K562 (cell line): ENCODE measurements around the gene RETN.

Source experiments
- CREB1 ChIP-seq, 2 experiments: sonication (generic) in 1 of 2; formaldehyde crosslinking in 1 of 2; IDR thresholded peaks; 2 replicates each; pipeline versions ENCODE4 v1.6.1 to v1.8.0; 2012 to 2022; ENCODE audit warnings: inconsistent platforms in 1 of 2, mild to moderate bottlenecking in 1 of 2, missing genetic modification reagents in 1 of 2, moderate library complexity in 1 of 2
- EP300 ChIP-seq: IDR thresholded peaks from 2 replicates; pipeline ENCODE4 v1.6.1; 2012; ENCODE audit warnings: low read length, improper control_type of control experiment
- HDAC6 ChIP-seq: IDR thresholded peaks from 2 replicates; pipeline ENCODE4 v1.6.1; 2012; ENCODE audit warnings: low read depth, mild to moderate bottlenecking, control low read depth, inconsistent platforms, low read length, moderate library complexity
- JUND ChIP-seq, 2 experiments: IDR thresholded peaks; 2 replicates in 1 of 2; 3 replicates in 1 of 2; pipeline ENCODE4 v1.6.1; 2011; ENCODE audit warnings: borderline replicate concordance in 2 of 2, low read depth in 2 of 2, low read length in 2 of 2, improper control_type of control experiment in 1 of 2, missing biosample characterization in 1 of 2, missing genetic modification characterization in 1 of 2, missing genetic modification reagents in 1 of 2
- KLF13 ChIP-seq: fragments of 450-650 bp; IDR thresholded peaks from 2 replicates; pipeline ENCODE4 v1.6.1; 2016; ENCODE audit warnings: missing genetic modification characterization, low read depth, mild to moderate bottlenecking, missing compliant biosample characterization, moderate library complexity, borderline replicate concordance
- POLR2A ChIP-seq: fragments of 450-650 bp; conservative IDR thresholded peaks from 2 replicates; pipeline ENCODE4 v1.6.1; 2016
- POLR2AphosphoS5 ChIP-seq: IDR thresholded peaks from 2 replicates; pipeline ENCODE4 v1.6.1; 2011; ENCODE audit warnings: mild to moderate bottlenecking, low read depth, low read length, moderate library complexity; ENCODE audit not compliant: control insufficient read depth, insufficient read depth
- SIRT6 ChIP-seq: IDR thresholded peaks from one replicate; pipeline ENCODE4 v1.6.1; 2012; ENCODE audit warnings: low read depth, mild to moderate bottlenecking, control low read depth, inconsistent platforms, low read length, moderate library complexity
- SPI1 ChIP-seq: IDR thresholded peaks from 2 replicates; pipeline ENCODE4 v1.6.1; 2011; ENCODE audit warnings: low read depth, low read length, control low read depth, borderline replicate concordance
- XRCC5 ChIP-seq: fragments of 200-400 bp; formaldehyde crosslinking; IDR thresholded peaks from 2 replicates; pipeline ENCODE4 v1.6.1; 2017; ENCODE audit warnings: low read depth, mild to moderate bottlenecking, low read length
- ZNF274 ChIP-seq: IDR thresholded peaks from 2 replicates; pipeline ENCODE4 v1.6.1; 2011; ENCODE audit warnings: low read depth, mild to moderate bottlenecking, low read length, moderate library complexity, borderline replicate concordance
- ZNF644 ChIP-seq: fragments of 200-800 bp; sonication (Bioruptor generic); IDR thresholded peaks from 2 replicates; pipeline ENCODE4 v1.6.1; 2016; ENCODE audit warnings: low read depth, missing genetic modification characterization, missing compliant biosample characterization
- TF ChIP-seq, protein P1 (sequence below): conservative IDR thresholded peaks from 2 replicates; pipeline ENCODE4 v1.6.1; 2011; ENCODE audit warnings: low read depth, mild to moderate bottlenecking, low read length; ENCODE audit not compliant: control insufficient read depth

DNA sequence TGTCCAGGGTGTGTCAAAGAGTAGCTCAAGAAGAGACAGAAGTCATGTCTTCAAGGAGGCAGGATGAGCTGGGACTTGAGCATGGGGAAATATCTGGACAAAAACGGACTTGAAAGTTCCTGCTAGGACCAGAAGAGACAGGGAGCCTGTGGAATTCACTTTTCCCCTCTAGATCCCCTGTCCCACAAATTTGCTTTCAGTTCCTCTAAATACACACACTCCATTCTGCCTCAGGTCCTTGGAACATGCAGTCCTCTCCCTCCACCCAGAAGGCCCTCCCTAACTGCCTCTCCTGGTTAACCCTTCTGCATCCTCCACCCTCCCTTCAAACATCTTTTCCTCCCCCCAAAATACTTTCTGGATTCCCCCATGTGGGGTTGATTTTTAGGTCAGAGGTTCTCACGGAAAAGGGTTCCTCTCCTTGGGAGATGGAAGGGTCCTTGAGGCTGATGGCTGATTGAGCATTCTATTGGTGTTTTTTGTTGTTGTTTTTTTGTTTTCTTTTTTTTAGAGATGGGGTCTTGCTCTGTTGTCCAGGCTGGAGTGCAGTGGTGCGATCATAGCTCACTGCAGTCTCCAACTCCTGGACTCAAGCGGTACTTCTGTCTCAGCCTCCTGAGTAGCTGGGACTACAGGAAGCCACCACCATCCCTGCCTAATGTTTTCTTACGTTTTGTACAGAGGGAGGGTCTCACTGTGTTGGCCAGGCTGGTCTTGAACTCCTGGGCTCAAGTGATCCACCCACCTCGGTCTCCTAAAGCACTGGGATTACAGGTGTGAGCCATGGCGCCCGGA is 6.9 kb upstream of the RETN start:
- TF ChIP-seq CREB1 (IDR thresholded peaks at IDR 0.05) = no peak
- TF ChIP-seq CREB1 (CRISPR knock-in tag; IDR thresholded peaks at IDR 0.05) = no peak
- no peak for TF ChIP-seq EP300
- TF ChIP-seq POLR2AphosphoS5 = no peak
- no peak for TF ChIP-seq ZNF274
- no peak for TF ChIP-seq POLR2A
- TF ChIP-seq KLF13 = no peak
- TF ChIP-seq SIRT6 = no peak
- TF ChIP-seq, protein P1, sequence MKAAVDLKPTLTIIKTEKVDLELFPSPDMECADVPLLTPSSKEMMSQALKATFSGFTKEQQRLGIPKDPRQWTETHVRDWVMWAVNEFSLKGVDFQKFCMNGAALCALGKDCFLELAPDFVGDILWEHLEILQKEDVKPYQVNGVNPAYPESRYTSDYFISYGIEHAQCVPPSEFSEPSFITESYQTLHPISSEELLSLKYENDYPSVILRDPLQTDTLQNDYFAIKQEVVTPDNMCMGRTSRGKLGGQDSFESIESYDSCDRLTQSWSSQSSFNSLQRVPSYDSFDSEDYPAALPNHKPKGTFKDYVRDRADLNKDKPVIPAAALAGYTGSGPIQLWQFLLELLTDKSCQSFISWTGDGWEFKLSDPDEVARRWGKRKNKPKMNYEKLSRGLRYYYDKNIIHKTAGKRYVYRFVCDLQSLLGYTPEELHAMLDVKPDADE = no peak
- no peak for TF ChIP-seq ZNF644 (tag)
- no peak for TF ChIP-seq HDAC6
- TF ChIP-seq XRCC5 = no peak
- TF ChIP-seq JUND (IDR thresholded peaks at IDR 0.05; ENCODE audit: borderline replicate concordance, low read depth, low read length) = no peak
- TF ChIP-seq JUND (tag; IDR thresholded peaks at IDR 0.05; ENCODE audit: borderline replicate concordance, low read depth, low read length) = no peak
- TF ChIP-seq SPI1 = no peak
